Keratinocyte (primary cell): ENCODE data around the gene P2RX1. TPM values are rescaled to one million over a fixed set of nuclear protein-coding genes. Genes with fewer than 3 reads are reported as not detected.

ENCODE experiments used
- DNase-seq: peaks from one replicate; pipeline ENCODE4 v3.0.0-alpha.2; 2011; ENCODE audit warnings: low read depth, missing footprints, low spot score
- FAIRE-seq: peaks from 2 replicates; lab custom pipeline; 2011; peaks lifted over from hg19 to GRCh38; lab: Jason Lieb, UNC
- H2AFZ ChIP-seq: 2 replicates; pipeline ENCODE4 v1.6.0; 2012; ENCODE audit warnings: low read length, control low read depth, inconsistent platforms; ENCODE audit not compliant: control insufficient read depth
- H3K27ac ChIP-seq: 2 replicates; pipeline ENCODE4 v1.5.1; 2011; ENCODE audit warnings: low read length; ENCODE audit not compliant: control insufficient read depth, insufficient read depth
- H3K27me3 ChIP-seq: 3 replicates; pipeline ENCODE4 v1.6.0; 2011; ENCODE audit warnings: low read length; ENCODE audit not compliant: control insufficient read depth, insufficient read depth; ENCODE audit errors: extremely low read depth
- H3K36me3 ChIP-seq, 2 experiments: 2 replicates in 1 of 2; 3 replicates in 1 of 2; pipeline ENCODE4 v1.5.1; 2011; ENCODE audit warnings: low read length in 2 of 2, mild to moderate bottlenecking in 1 of 2; ENCODE audit not compliant: control insufficient read depth in 2 of 2, insufficient read depth in 2 of 2; ENCODE audit errors: extremely low read depth in 1 of 2
- H3K4me1 ChIP-seq: 3 replicates; pipeline ENCODE4 v1.5.1; 2011; ENCODE audit warnings: low read length; ENCODE audit not compliant: control insufficient read depth, insufficient read depth; ENCODE audit errors: extremely low read depth
- H3K4me2 ChIP-seq: 3 replicates; pipeline ENCODE4 v1.6.0; 2011; ENCODE audit warnings: low read depth, low read length; ENCODE audit not compliant: control insufficient read depth, insufficient read depth; ENCODE audit errors: extremely low read depth
- H3K4me3 ChIP-seq, 3 experiments: fragments of 200-600 bp in 1 of 3; sonication (generic) in 1 of 3; 2 replicates in 2 of 3; 3 replicates in 1 of 3; pipeline ENCODE4 v1.5.1; 2011 to 2016; ENCODE audit warnings: low read length in 3 of 3, mild to moderate bottlenecking in 3 of 3, control low read depth in 2 of 3, inconsistent platforms in 1 of 3, low read depth in 1 of 3, mixed read lengths in 1 of 3, mixed run types in 1 of 3, moderate library complexity in 1 of 3; ENCODE audit not compliant: control insufficient read depth in 2 of 3, insufficient read depth in 2 of 3; ENCODE audit errors: extremely low read depth in 1 of 3
- H3K79me2 ChIP-seq: 2 replicates; pipeline ENCODE4 v1.6.0; 2012; ENCODE audit warnings: low read length; ENCODE audit not compliant: control insufficient read depth, insufficient read depth
- H3K9ac ChIP-seq: 3 replicates; pipeline ENCODE4 v1.6.0; 2011; ENCODE audit warnings: low read length; ENCODE audit not compliant: control insufficient read depth, insufficient read depth; ENCODE audit errors: extremely low read depth
- H3K9me1 ChIP-seq: 3 replicates; pipeline ENCODE4 v1.6.0; 2011; ENCODE audit warnings: low read length; ENCODE audit not compliant: control insufficient read depth, insufficient read depth; ENCODE audit errors: extremely low read depth
- H3K9me3 ChIP-seq: 2 replicates; pipeline ENCODE4 v1.5.1; 2012; ENCODE audit warnings: low read depth, low read length; ENCODE audit not compliant: control insufficient read depth
- H4K20me1 ChIP-seq: 3 replicates; pipeline ENCODE4 v1.6.0; 2011; ENCODE audit warnings: low read length; ENCODE audit not compliant: control insufficient read depth, insufficient read depth; ENCODE audit errors: extremely low read depth
- CTCF ChIP-seq, 3 experiments: IDR thresholded peaks in 1 of 3; conservative IDR thresholded peaks in 1 of 3; optimal IDR thresholded peaks in 1 of 3; 2 replicates in 2 of 3; 3 replicates in 1 of 3; pipeline versions ENCODE3 to v1.5.1; 2011; ENCODE audit warnings: low read length in 3 of 3, mild to moderate bottlenecking in 3 of 3, moderate library complexity in 2 of 3, control low read depth in 1 of 3, inconsistent platforms in 1 of 3; ENCODE audit not compliant: insufficient read depth in 2 of 3; ENCODE audit errors: extremely low read depth in 1 of 3
- EZH2 ChIP-seq: IDR thresholded peaks from one replicate; pipeline ENCODE4 v1.6.1; 2012; ENCODE audit warnings: inconsistent platforms, mild to moderate bottlenecking, low read length, moderate library complexity
- dilution Hi-C: fragments of 300-500 bp; cut with MboI; formaldehyde crosslinking; loops from one replicate; pipeline ENCODE4 v1.7.0; 2020; ENCODE audit warnings: low sequenced_read_pairs; ENCODE audit not compliant: extremely low pct_ligation_motif_present
- polyA plus RNA-seq, 5 experiments: library from polyadenylated mRNA; depleted of rRNA in 3 of 5; stranded (reverse) in 3 of 5; stranded (forward) in 1 of 5; unstranded in 1 of 5; fragments of >200 nt; gene quantifications; 1 replicate in 1 of 5; 2 replicates in 3 of 5; 3 replicates in 1 of 5; pipeline versions ENCODE4 v1.2.1 to v1.2.3, GENCODE V29; 2011 to 2012; ENCODE audit warnings: missing spikeins in 2 of 5, low read depth in 1 of 5, low replicate concordance in 1 of 5

Gene P2RX1
- polyA plus RNA-seq, 1 donor (not counting 4 experiments of a cell fraction or from before 2014, with no cell fraction given): not detected

DNA sequence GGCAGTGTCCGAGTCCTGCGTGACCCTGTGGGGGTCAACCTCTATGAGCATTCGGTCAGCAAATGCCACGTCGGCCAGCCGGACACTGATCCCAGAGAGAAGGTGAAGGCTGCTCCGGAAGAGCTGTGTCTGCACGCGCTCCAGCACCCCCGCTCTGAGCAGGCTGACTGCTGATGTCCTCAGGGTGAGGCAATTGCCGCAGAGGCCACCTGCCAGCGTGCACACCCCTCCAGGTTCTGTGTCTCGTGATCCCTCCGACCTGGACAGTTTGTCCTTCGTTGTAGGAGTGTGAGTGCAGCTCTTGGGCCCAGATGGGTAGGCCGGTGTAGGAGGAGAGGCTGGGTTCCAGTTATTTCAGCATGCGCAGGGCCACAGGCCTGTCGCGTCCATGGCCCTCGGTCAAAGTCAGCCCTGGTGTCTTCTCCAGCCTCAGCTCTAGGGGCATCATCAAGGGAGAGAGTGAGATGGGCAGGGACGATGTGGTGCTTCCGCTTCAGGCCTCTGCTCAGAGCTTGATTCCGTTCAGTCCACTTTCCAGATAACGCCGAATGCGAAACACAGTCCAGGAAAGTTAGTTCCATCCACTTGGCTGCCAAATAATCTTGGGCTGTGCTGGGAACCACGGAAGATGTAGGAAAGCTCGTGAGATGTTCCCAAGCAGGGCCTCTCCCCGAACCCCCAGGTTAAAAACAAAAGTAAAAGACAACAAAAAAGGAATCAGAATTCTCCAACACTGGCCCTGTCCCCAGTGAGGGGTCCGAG, 55.1 kb downstream of the P2RX1 start:
- Histone ChIP-seq H2AFZ (no peak overlapping the region), H3K36me3 (peaks cover 0 to 3% of the 10 kb centered on the region in 2 experiments), H3K9me1 (no peaks in the 10 kb centered on the region), H3K9ac (no peak overlapping the region), H4K20me1 (no peaks in the 10 kb centered on the region), H3K9me3 (no peaks in the 10 kb centered on the region), H3K4me2 (no peak overlapping the region), H3K27ac (no peak overlapping the region), H3K4me3 (no peak overlapping the region), H3K4me1 (no peaks in the 10 kb centered on the region), H3K79me2 (no peaks in the 10 kb centered on the region), H3K27me3 (no peaks in the 10 kb centered on the region)
- FAIRE-seq (no peak), DNase-seq (no peak)
- dilution Hi-C loops: no loop called here
- TF ChIP-seq CTCF (optimal IDR thresholded peaks at IDR 0.05 in 1 of 3, IDR thresholded peaks at IDR 0.05 in 1 of 3, conservative IDR thresholded peaks at IDR 0.05 in 1 of 3; ENCODE audit: extremely low read depth in 1 of 3, insufficient read depth in 2 of 3, low read length in 3 of 3): no peak
- no peak for TF ChIP-seq EZH2

GRCh38 chr17:3859940-3860339, 56.3 kb downstream of the P2RX1 start:
- H3K4me3 ChIP-seq: no peak overlapping the region
- no peak overlapping the region for H3K9ac ChIP-seq
- H3K27me3 ChIP-seq: no peaks in the 10 kb centered on the region
- no peak overlapping the region for H2AFZ ChIP-seq
- no peaks in the 10 kb centered on the region for H3K9me1 ChIP-seq
- H3K9me3 ChIP-seq: no peaks in the 10 kb centered on the region
- FAIRE-seq: no peak
- dilution Hi-C loops: no loop called here
- H3K79me2 ChIP-seq: no peaks in the 10 kb centered on the region
- H3K4me2 ChIP-seq: no peak overlapping the region
- no peaks in the 10 kb centered on the region for H3K4me1 ChIP-seq
- DNase-seq: no peak
- peaks cover 0 to 3% of the 10 kb centered on the region in 2 experiments for H3K36me3 ChIP-seq
- H4K20me1 ChIP-seq: no peaks in the 10 kb centered on the region
- TF ChIP-seq EZH2 (no peak), CTCF (optimal IDR thresholded peaks at IDR 0.05 in 1 of 3, IDR thresholded peaks at IDR 0.05 in 1 of 3, conservative IDR thresholded peaks at IDR 0.05 in 1 of 3; ENCODE audit: extremely low read depth in 1 of 3, insufficient read depth in 2 of 3, low read length in 3 of 3) (no peak)
- H3K27ac ChIP-seq: no peak overlapping the region
